ENCODE measurements around the gene FILIP1. TPM values are rescaled to one million over a fixed set of nuclear protein-coding genes. Genes with fewer than 3 reads are reported as not detected.

The FILIP1 gene, protein sequence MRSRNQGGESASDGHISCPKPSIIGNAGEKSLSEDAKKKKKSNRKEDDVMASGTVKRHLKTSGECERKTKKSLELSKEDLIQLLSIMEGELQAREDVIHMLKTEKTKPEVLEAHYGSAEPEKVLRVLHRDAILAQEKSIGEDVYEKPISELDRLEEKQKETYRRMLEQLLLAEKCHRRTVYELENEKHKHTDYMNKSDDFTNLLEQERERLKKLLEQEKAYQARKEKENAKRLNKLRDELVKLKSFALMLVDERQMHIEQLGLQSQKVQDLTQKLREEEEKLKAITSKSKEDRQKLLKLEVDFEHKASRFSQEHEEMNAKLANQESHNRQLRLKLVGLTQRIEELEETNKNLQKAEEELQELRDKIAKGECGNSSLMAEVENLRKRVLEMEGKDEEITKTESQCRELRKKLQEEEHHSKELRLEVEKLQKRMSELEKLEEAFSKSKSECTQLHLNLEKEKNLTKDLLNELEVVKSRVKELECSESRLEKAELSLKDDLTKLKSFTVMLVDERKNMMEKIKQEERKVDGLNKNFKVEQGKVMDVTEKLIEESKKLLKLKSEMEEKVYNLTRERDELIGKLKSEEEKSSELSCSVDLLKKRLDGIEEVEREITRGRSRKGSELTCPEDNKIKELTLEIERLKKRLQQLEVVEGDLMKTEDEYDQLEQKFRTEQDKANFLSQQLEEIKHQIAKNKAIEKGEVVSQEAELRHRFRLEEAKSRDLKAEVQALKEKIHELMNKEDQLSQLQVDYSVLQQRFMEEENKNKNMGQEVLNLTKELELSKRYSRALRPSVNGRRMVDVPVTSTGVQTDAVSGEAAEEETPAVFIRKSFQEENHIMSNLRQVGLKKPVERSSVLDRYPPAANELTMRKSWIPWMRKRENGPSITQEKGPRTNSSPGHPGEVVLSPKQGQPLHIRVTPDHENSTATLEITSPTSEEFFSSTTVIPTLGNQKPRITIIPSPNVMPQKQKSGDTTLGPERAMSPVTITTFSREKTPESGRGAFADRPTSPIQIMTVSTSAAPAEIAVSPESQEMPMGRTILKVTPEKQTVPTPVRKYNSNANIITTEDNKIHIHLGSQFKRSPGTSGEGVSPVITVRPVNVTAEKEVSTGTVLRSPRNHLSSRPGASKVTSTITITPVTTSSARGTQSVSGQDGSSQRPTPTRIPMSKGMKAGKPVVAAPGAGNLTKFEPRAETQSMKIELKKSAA (N-terminal part only)
- polyA plus RNA-seq (2013, experiment 1 of 2), result 5.4 TPM
- polyA plus RNA-seq (2013, experiment 2 of 2), result 5.3 TPM

DNA sequence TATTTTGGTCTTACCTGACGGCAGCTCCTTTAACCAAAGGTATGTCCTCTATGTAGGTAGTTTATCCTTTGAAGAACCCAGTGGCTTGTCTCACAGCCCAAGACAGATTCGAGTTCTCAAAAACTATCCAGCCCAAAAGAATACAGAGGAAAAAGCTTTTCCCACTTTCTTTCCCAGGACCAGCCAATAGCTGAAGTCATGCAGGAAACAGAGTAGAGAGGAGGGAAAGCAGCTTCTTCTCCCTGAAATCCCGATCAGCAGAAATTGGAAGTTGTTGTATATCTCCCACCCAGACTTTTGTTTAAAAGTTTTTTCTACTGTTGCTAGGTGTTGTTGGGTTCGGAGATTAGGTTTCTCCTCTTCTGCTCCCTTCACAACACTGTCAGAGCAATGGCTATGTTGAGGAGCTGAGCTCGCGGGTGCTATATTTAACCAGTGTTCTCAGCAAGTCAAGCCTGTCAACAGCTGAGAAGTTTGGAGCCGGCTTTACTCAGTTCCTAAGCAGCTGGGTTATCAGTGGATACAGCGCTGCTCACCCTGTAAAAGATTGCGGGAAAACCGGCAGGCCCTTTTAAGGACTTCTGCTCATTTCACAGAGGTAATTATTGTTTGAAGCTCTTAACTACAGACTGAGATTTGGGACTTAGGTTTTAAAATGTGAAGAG lies at the start of gene FILIP1:
Gene FILIP1 (minus strand): TSS at position 401 of the 665 bp plus-strand sequence. CDS start 78,828 bp downstream, outside the sequence.
- Histone ChIP-seq H4K8ac (ENCODE audit: low read length) (peak within 1 kb of the TSS; percentile 41), H3K36me3 (ENCODE audit: control insufficient read depth in 1 of 2, insufficient read depth in 2 of 2, low read depth in 1 of 2, low read length in 2 of 2) (no peaks in the 10 kb centered on the region), H2AFZ (ENCODE audit: low read depth, low read length) (no peak within 1 kb of the TSS), H2BK15ac (ENCODE audit: low read depth, poor library complexity, severe bottlenecking) (peak within 1 kb of the TSS; percentile 7), H3K4me3 (ENCODE audit: insufficient read depth in 1 of 2, low read depth in 1 of 2, low read length in 2 of 2) (peak within 1 kb of the TSS in 1 of 2 experiments; percentile 77), H3K9me3 (ENCODE audit: control insufficient read depth, low read length) (no peaks in the 10 kb centered on the region), H3K9ac (ENCODE audit: low read length) (peak within 1 kb of the TSS; percentile 83), H3K27me3 (ENCODE audit: control insufficient read depth in 1 of 2, insufficient read depth in 1 of 2, low read length in 2 of 2) (no peaks in the 10 kb centered on the region), H3K4me2 (ENCODE audit: low read length, poor library complexity, severe bottlenecking) (peak within 1 kb of the TSS; percentile 81), H3K79me1 (replicated peaks; ENCODE audit: low read length, poor library complexity, severe bottlenecking) (no peaks in the 10 kb centered on the region), H3K4ac (ENCODE audit: low read depth in 1 of 2, low read length in 2 of 2) (peak within 1 kb of the TSS in 1 of 2 experiments; percentile 28), H3K23ac (ENCODE audit: low read length in 2 of 2) (no peak within 1 kb of the TSS), H2BK120ac (ENCODE audit: low read depth, low read length) (peak within 1 kb of the TSS; percentile 49), H3K27ac (ENCODE audit: low read length, poor library complexity, severe bottlenecking) (peak within 1 kb of the TSS; percentile 78), H2AK5ac (ENCODE audit: low read length, severe bottlenecking) (no peak within 1 kb of the TSS), H2BK12ac (ENCODE audit: low read length in 2 of 2) (no peak within 1 kb of the TSS), H3K4me1 (ENCODE audit: control insufficient read depth, insufficient read depth, low read depth, low read length) (peaks cover 2% of the 10 kb centered on the region), H3K14ac (ENCODE audit: low read length in 2 of 2) (no peak within 1 kb of the TSS), H3K18ac (ENCODE audit: low read depth in 1 of 2, low read length in 2 of 2) (peak within 1 kb of the TSS; percentile 40 to 54), H4K91ac (ENCODE audit: low read length) (no peak within 1 kb of the TSS), H2BK5ac (ENCODE audit: low read depth, low read length, poor library complexity, severe bottlenecking) (no peak within 1 kb of the TSS)
- DNase-seq, result peak; percentile 79
- WGBS, result 15% methylated on average over 7 of the region's 10 CpGs

DNA sequence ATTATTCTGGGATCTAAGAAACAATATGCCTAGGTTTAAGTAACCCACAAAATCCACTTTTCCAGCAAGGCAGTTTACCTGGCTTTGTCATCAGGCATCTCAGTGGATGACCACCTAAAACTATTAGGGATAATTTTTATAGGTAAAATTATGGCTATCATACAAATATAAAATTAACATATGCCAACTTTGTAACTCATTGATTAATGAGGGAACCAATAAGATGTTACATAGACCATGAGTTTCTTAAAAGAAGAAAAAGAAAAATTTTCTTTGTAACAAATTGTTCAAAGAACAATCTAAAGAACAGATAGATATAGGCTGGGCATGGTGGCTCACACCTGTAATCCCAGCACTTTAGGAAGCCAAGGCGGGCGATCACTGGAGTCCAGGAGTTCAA lies 49.7 kb upstream of the FILIP1 start:
- H3K18ac ChIP-seq (ENCODE audit: low read depth in 1 of 2, low read length in 2 of 2), result no peak overlapping the region
- no peak overlapping the region for H2AK5ac ChIP-seq (ENCODE audit: low read length, severe bottlenecking)
- H2AFZ ChIP-seq (ENCODE audit: low read depth, low read length), result no peak overlapping the region
- H3K9me3 ChIP-seq (ENCODE audit: control insufficient read depth, low read length), result no peaks in the 10 kb centered on the region
- no peaks in the 10 kb centered on the region for H3K27me3 ChIP-seq (ENCODE audit: control insufficient read depth in 1 of 2, insufficient read depth in 1 of 2, low read length in 2 of 2)
- DNase-seq, result no peak
- H2BK15ac ChIP-seq (ENCODE audit: low read depth, poor library complexity, severe bottlenecking), result no peak overlapping the region
- no peaks in the 10 kb centered on the region for H3K36me3 ChIP-seq (ENCODE audit: control insufficient read depth in 1 of 2, insufficient read depth in 2 of 2, low read depth in 1 of 2, low read length in 2 of 2)
- no peak overlapping the region for H3K4me3 ChIP-seq (ENCODE audit: insufficient read depth in 1 of 2, low read depth in 1 of 2, low read length in 2 of 2)
- no peak overlapping the region for H3K4me2 ChIP-seq (ENCODE audit: low read length, poor library complexity, severe bottlenecking)
- no peak overlapping the region for H4K91ac ChIP-seq (ENCODE audit: low read length)
- H3K23ac ChIP-seq (ENCODE audit: low read length in 2 of 2), result no peak overlapping the region
- H2BK12ac ChIP-seq (ENCODE audit: low read length in 2 of 2), result no peak overlapping the region
- H3K14ac ChIP-seq (ENCODE audit: low read length in 2 of 2), result no peak overlapping the region
- H2BK5ac ChIP-seq (ENCODE audit: low read depth, low read length, poor library complexity, severe bottlenecking), result no peak overlapping the region
- no peak overlapping the region for H3K27ac ChIP-seq (ENCODE audit: low read length, poor library complexity, severe bottlenecking)
- no peaks in the 10 kb centered on the region for H3K79me1 ChIP-seq (replicated peaks; ENCODE audit: low read length, poor library complexity, severe bottlenecking)
- H4K8ac ChIP-seq (ENCODE audit: low read length), result no peak overlapping the region
- no peak overlapping the region for H3K4ac ChIP-seq (ENCODE audit: low read depth in 1 of 2, low read length in 2 of 2)
- H2BK120ac ChIP-seq (ENCODE audit: low read depth, low read length), result no peak overlapping the region
- H3K4me1 ChIP-seq (ENCODE audit: control insufficient read depth, insufficient read depth, low read depth, low read length), result no peaks in the 10 kb centered on the region
- 65% methylated on average over 2 of the region's 2 CpGs for WGBS
- no peak overlapping the region for H3K9ac ChIP-seq (ENCODE audit: low read length)

DNA sequence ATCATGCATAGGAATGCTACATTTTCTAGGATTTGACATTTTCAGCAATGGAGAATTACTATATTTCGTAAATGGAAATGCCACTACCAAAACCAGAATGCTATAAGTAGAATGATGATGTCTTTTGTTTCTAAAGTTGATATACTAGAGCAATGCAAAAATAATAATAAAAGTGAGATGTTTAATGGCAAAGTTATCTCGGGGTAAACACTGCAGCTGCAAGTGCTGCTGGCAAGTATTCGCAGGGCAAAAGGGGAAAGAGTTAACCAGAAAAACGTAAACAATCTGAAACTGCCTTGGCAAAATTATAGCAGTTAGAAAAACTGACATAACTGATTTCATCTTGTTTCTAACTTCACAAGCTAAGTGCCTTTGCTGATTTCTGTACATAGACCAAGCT lies 45.5 kb upstream of the FILIP1 start:
- H3K14ac ChIP-seq (ENCODE audit: low read length in 2 of 2), result no peak overlapping the region
- no peak overlapping the region for H2BK120ac ChIP-seq (ENCODE audit: low read depth, low read length)
- no peak overlapping the region for H3K23ac ChIP-seq (ENCODE audit: low read length in 2 of 2)
- no peak overlapping the region for H2AK5ac ChIP-seq (ENCODE audit: low read length, severe bottlenecking)
- H2BK5ac ChIP-seq (ENCODE audit: low read depth, low read length, poor library complexity, severe bottlenecking), result no peak overlapping the region
- H2BK12ac ChIP-seq (ENCODE audit: low read length in 2 of 2), result no peak overlapping the region
- WGBS, result 73% methylated on average over 3 of the region's 4 CpGs
- H2AFZ ChIP-seq (ENCODE audit: low read depth, low read length), result no peak overlapping the region
- H4K91ac ChIP-seq (ENCODE audit: low read length), result no peak overlapping the region
- no peak overlapping the region for H3K4ac ChIP-seq (ENCODE audit: low read depth in 1 of 2, low read length in 2 of 2)
- no peak overlapping the region for H3K4me2 ChIP-seq (ENCODE audit: low read length, poor library complexity, severe bottlenecking)
- no peaks in the 10 kb centered on the region for H3K79me1 ChIP-seq (replicated peaks; ENCODE audit: low read length, poor library complexity, severe bottlenecking)
- H2BK15ac ChIP-seq (ENCODE audit: low read depth, poor library complexity, severe bottlenecking), result no peak overlapping the region
- DNase-seq, result no peak
- H3K36me3 ChIP-seq (ENCODE audit: control insufficient read depth in 1 of 2, insufficient read depth in 2 of 2, low read depth in 1 of 2, low read length in 2 of 2), result no peaks in the 10 kb centered on the region
- H3K27ac ChIP-seq (ENCODE audit: low read length, poor library complexity, severe bottlenecking), result no peak overlapping the region
- no peak overlapping the region for H3K4me3 ChIP-seq (ENCODE audit: insufficient read depth in 1 of 2, low read depth in 1 of 2, low read length in 2 of 2)
- no peak overlapping the region for H3K18ac ChIP-seq (ENCODE audit: low read depth in 1 of 2, low read length in 2 of 2)
- H3K27me3 ChIP-seq (ENCODE audit: control insufficient read depth in 1 of 2, insufficient read depth in 1 of 2, low read length in 2 of 2), result no peaks in the 10 kb centered on the region
- H3K9ac ChIP-seq (ENCODE audit: low read length), result no peak overlapping the region
- H3K4me1 ChIP-seq (ENCODE audit: control insufficient read depth, insufficient read depth, low read depth, low read length), result no peaks in the 10 kb centered on the region
- H3K9me3 ChIP-seq (ENCODE audit: control insufficient read depth, low read length), result no peaks in the 10 kb centered on the region
- no peak overlapping the region for H4K8ac ChIP-seq (ENCODE audit: low read length)

Measured in mesenchymal stem cell (in vitro differentiated cells and primary cell).